ENCODE results near the gene CDH16.

Gene CDH16

DNA sequence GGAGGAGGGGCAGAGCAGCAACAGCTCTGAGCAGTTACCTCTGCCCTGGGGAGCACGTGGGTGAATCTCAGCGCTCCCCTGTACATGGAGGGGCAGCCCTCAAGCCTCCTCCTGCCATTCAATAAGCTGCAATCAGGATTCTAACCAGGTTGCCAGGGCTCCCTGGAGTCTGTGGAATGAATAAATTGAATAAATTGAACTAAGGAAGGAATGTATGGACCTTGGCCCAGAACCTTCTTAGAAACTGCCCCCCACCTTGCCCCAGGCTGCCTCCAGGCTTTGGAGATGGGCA lies 1.6 kb upstream of the CDH16 start:
- DNase-seq (ENCODE audit: low spot score): no peak

DNA sequence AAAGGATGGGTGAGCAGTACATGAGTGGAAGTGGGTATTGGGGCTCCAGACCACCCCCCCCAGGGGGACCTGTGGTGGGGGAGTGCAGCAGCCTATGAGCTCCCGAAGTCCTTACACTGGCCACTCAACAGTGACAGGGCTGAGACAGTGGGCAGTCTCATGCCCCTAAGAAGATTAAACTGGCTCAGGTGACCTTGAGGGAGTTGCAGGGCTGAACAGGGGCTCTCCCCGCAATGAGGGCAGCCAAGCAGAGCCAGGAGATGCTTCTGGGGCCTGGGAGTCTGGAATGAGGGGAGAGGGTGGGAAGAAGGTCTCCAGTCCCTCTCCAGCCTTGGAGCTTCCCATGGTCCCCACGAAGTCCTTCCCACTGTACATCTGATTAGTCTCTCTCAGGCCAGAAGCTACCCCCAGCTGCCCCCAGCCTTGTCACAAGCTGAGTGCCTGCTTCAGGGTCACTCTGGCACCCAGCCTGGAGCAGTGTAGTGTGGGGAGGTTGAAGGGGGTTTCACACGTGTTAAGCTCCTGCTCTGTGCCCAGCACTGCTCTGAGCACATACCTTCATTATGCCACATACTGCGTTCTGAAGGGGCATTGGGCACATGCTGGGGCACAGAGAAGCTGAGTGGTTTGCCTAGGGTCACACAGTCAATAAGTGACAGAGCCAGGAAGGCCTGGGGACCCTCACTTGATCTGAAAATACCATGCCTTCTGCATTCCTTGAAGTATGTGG lies 1.0 kb upstream of the CDH16 start:
- no peak overlapping the region for H2BK12ac ChIP-seq (ENCODE audit: low read length)
- H2AK5ac ChIP-seq (ENCODE audit: low read depth, low read length): no peak overlapping the region
- no peaks in the 10 kb centered on the region for H3K79me1 ChIP-seq (ENCODE audit: low read depth, low read length)
- no peak for DNase-seq (ENCODE audit: low spot score)
- H3K9ac ChIP-seq (ENCODE audit: low read depth, low read length, poor library complexity): no peak overlapping the region
- no peak overlapping the region for H2BK5ac ChIP-seq (ENCODE audit: low read length)
- no CpG with 5 or more reads among the region's 5 CpGs for WGBS, 2 donors (ENCODE audit: extremely low coverage in 2 of 2, insufficient read length in 2 of 2, insufficient replicate concordance in 1 of 2)
- H3K27ac ChIP-seq (replicated peaks; ENCODE audit: low read length): no peak overlapping the region
- no peak overlapping the region for H3K4ac ChIP-seq (ENCODE audit: low read length)
- H2BK15ac ChIP-seq (ENCODE audit: low read length): no peak overlapping the region
- H3K4me2 ChIP-seq (ENCODE audit: insufficient read depth, low read length, poor library complexity, severe bottlenecking): no peak overlapping the region
- no peak overlapping the region for H3K14ac ChIP-seq (ENCODE audit: low read length)
- H3K27me3 ChIP-seq (ENCODE audit: control insufficient read depth in 3 of 3, insufficient read depth in 3 of 3, low read depth in 1 of 3, low read length in 3 of 3): peaks cover 7 to 56% (median 16%) of the 10 kb centered on the region in 3 experiments
- H3K9me3 ChIP-seq (replicated peaks in 1 of 2; ENCODE audit: control insufficient read depth in 2 of 2, insufficient read depth in 1 of 2, low read depth in 1 of 2, low read length in 2 of 2): no peaks in the 10 kb centered on the region
- H4K8ac ChIP-seq (ENCODE audit: low read depth, low read length): no peak overlapping the region
- no peak overlapping the region for H4K91ac ChIP-seq (ENCODE audit: low read depth, low read length, poor library complexity)
- H3K36me3 ChIP-seq (replicated peaks in 1 of 2; ENCODE audit: control insufficient read depth in 2 of 2, insufficient read depth in 2 of 2, low read length in 2 of 2): no peaks in the 10 kb centered on the region
- H3K4me1 ChIP-seq (ENCODE audit: control insufficient read depth in 2 of 2, insufficient read depth in 1 of 2, low read depth in 1 of 2, low read length in 2 of 2): peaks cover 2 to 16% of the 10 kb centered on the region in 2 donors
- H3K23ac ChIP-seq (ENCODE audit: low read depth, low read length, poor library complexity): no peak overlapping the region
- no peak overlapping the region for H2AFZ ChIP-seq (ENCODE audit: low read length)
- no peak overlapping the region for H3K18ac ChIP-seq (ENCODE audit: low read length)
- H3K4me3 ChIP-seq (ENCODE audit: low read length in 2 of 2): no peak overlapping the region
- no peak overlapping the region for H2BK120ac ChIP-seq (ENCODE audit: low read depth, low read length)

More for the DNA sequence above, 1.6 kb upstream of the CDH16 start:
- Histone ChIP-seq H3K79me1 (ENCODE audit: low read depth, low read length) (no peaks in the 10 kb centered on the region), H3K36me3 (replicated peaks in 1 of 2; ENCODE audit: control insufficient read depth in 2 of 2, insufficient read depth in 2 of 2, low read length in 2 of 2) (no peaks in the 10 kb centered on the region), H2BK15ac (ENCODE audit: low read length) (no peak overlapping the region), H3K27me3 (ENCODE audit: control insufficient read depth in 3 of 3, insufficient read depth in 3 of 3, low read depth in 1 of 3, low read length in 3 of 3) (peaks cover 11 to 61% (median 21%) of the 10 kb centered on the region in 3 experiments), H4K91ac (ENCODE audit: low read depth, low read length, poor library complexity) (no peak overlapping the region), H2BK12ac (ENCODE audit: low read length) (no peak overlapping the region), H2BK120ac (ENCODE audit: low read depth, low read length) (no peak overlapping the region), H3K4me3 (ENCODE audit: low read length in 2 of 2) (no peak overlapping the region), H3K4me1 (ENCODE audit: control insufficient read depth in 2 of 2, insufficient read depth in 1 of 2, low read depth in 1 of 2, low read length in 2 of 2) (peaks cover 2 to 18% of the 10 kb centered on the region in 2 donors), H3K18ac (ENCODE audit: low read length) (no peak overlapping the region), H2AK5ac (ENCODE audit: low read depth, low read length) (no peak overlapping the region), H3K14ac (ENCODE audit: low read length) (no peak overlapping the region), H3K9me3 (replicated peaks in 1 of 2; ENCODE audit: control insufficient read depth in 2 of 2, insufficient read depth in 1 of 2, low read depth in 1 of 2, low read length in 2 of 2) (no peaks in the 10 kb centered on the region), H3K23ac (ENCODE audit: low read depth, low read length, poor library complexity) (no peak overlapping the region), H2AFZ (ENCODE audit: low read length) (no peak overlapping the region), H3K4me2 (ENCODE audit: insufficient read depth, low read length, poor library complexity, severe bottlenecking) (no peak overlapping the region), H3K27ac (replicated peaks; ENCODE audit: low read length) (no peak overlapping the region), H3K9ac (ENCODE audit: low read depth, low read length, poor library complexity) (no peak overlapping the region), H2BK5ac (ENCODE audit: low read length) (no peak overlapping the region), H4K8ac (ENCODE audit: low read depth, low read length) (no peak overlapping the region), H3K4ac (ENCODE audit: low read length) (no peak overlapping the region)
- no CpG with 5 or more reads among the region's 2 CpGs for WGBS, 2 donors (ENCODE audit: extremely low coverage in 2 of 2, insufficient read length in 2 of 2, insufficient replicate concordance in 1 of 2)

DNA sequence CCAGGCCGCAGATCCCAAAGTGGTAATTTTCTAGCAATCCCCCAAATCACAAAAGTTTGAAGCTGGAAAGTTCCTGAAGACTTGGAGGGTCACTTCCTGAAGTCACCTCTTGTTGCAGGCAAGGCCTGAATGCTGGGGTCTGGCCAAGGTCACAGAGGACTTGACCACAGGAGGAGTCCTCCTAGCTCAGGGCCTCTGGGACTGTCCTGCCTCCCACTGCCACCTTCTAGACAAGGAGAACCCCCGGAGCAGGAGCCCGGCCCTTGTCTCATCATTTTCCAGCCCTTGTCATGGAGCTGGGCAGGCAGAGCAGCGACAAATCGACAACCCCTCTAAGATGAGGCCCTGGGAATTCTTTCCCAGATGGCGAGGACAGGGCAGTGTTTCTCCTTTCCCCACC lies 330 bp downstream of the CDH16 start:
- Histone ChIP-seq H3K9ac (ENCODE audit: low read depth, low read length, poor library complexity) (no peak overlapping the region), H2BK15ac (ENCODE audit: low read length) (no peak overlapping the region), H2AFZ (ENCODE audit: low read length) (no peak overlapping the region), H3K27ac (replicated peaks; ENCODE audit: low read length) (no peak overlapping the region), H2BK5ac (ENCODE audit: low read length) (no peak overlapping the region), H2BK120ac (ENCODE audit: low read depth, low read length) (no peak overlapping the region), H3K4me3 (ENCODE audit: low read length in 2 of 2) (no peak overlapping the region), H3K27me3 (ENCODE audit: control insufficient read depth in 3 of 3, insufficient read depth in 3 of 3, low read depth in 1 of 3, low read length in 3 of 3) (peaks cover 0 to 48% (median 2%) of the 10 kb centered on the region in 3 experiments), H4K91ac (ENCODE audit: low read depth, low read length, poor library complexity) (no peak overlapping the region), H3K23ac (ENCODE audit: low read depth, low read length, poor library complexity) (no peak overlapping the region), H3K36me3 (replicated peaks in 1 of 2; ENCODE audit: control insufficient read depth in 2 of 2, insufficient read depth in 2 of 2, low read length in 2 of 2) (no peaks in the 10 kb centered on the region), H2BK12ac (ENCODE audit: low read length) (no peak overlapping the region), H3K4me1 (ENCODE audit: control insufficient read depth in 2 of 2, insufficient read depth in 1 of 2, low read depth in 1 of 2, low read length in 2 of 2) (peaks cover 0 to 22% of the 10 kb centered on the region in 2 donors), H3K79me1 (ENCODE audit: low read depth, low read length) (no peaks in the 10 kb centered on the region), H3K14ac (ENCODE audit: low read length) (no peak overlapping the region), H2AK5ac (ENCODE audit: low read depth, low read length) (peak overlapping the region; percentile 31), H3K9me3 (replicated peaks in 1 of 2; ENCODE audit: control insufficient read depth in 2 of 2, insufficient read depth in 1 of 2, low read depth in 1 of 2, low read length in 2 of 2) (no peaks in the 10 kb centered on the region), H3K18ac (ENCODE audit: low read length) (no peak overlapping the region), H4K8ac (ENCODE audit: low read depth, low read length) (no peak overlapping the region), H3K4me2 (ENCODE audit: insufficient read depth, low read length, poor library complexity, severe bottlenecking) (no peak overlapping the region), H3K4ac (ENCODE audit: low read length) (no peak overlapping the region)
- DNase-seq (ENCODE audit: low spot score): no peak
- no CpG with 5 or more reads among the region's 6 CpGs for WGBS, 2 donors (ENCODE audit: extremely low coverage in 2 of 2, insufficient read length in 2 of 2, insufficient replicate concordance in 1 of 2)

DNA sequence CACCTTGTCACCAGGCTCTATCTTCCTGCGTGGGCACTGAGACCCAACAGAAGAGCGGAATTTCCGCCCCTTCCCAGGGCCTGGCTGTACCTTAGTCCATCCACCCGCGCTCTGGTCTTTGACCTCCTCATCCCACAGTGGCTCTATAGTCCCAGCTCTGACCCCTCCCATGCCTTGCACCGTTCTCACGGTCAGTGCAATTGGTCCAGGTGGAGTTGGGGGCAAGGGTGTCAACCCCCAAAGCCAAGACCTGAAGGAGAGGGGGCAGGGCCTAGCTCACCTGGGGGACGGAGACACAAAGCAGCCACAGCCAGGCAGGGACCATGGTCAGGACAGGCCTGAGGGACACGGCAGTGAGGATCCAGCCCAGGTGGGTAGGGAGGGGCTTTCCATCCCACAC lies 944 bp downstream of the CDH16 start:
- Histone ChIP-seq H2BK12ac (ENCODE audit: low read length) (no peak overlapping the region), H2BK15ac (ENCODE audit: low read length) (no peak overlapping the region), H3K4ac (ENCODE audit: low read length) (no peak overlapping the region), H4K8ac (ENCODE audit: low read depth, low read length) (no peak overlapping the region), H3K36me3 (replicated peaks in 1 of 2; ENCODE audit: control insufficient read depth in 2 of 2, insufficient read depth in 2 of 2, low read length in 2 of 2) (no peaks in the 10 kb centered on the region), H3K27ac (replicated peaks; ENCODE audit: low read length) (no peak overlapping the region), H2BK120ac (ENCODE audit: low read depth, low read length) (no peak overlapping the region), H3K9me3 (replicated peaks in 1 of 2; ENCODE audit: control insufficient read depth in 2 of 2, insufficient read depth in 1 of 2, low read depth in 1 of 2, low read length in 2 of 2) (peaks cover 0 to 1% of the 10 kb centered on the region in 2 donors), H3K23ac (ENCODE audit: low read depth, low read length, poor library complexity) (peak overlapping the region; percentile 25), H3K9ac (ENCODE audit: low read depth, low read length, poor library complexity) (peak overlapping the region; percentile 78), H3K18ac (ENCODE audit: low read length) (peak overlapping the region; percentile 66), H3K14ac (ENCODE audit: low read length) (no peak overlapping the region), H3K79me1 (ENCODE audit: low read depth, low read length) (no peaks in the 10 kb centered on the region), H4K91ac (ENCODE audit: low read depth, low read length, poor library complexity) (no peak overlapping the region), H2AFZ (ENCODE audit: low read length) (no peak overlapping the region), H3K4me2 (ENCODE audit: insufficient read depth, low read length, poor library complexity, severe bottlenecking) (no peak overlapping the region), H2BK5ac (ENCODE audit: low read length) (no peak overlapping the region), H3K27me3 (ENCODE audit: control insufficient read depth in 3 of 3, insufficient read depth in 3 of 3, low read depth in 1 of 3, low read length in 3 of 3) (peaks cover 0 to 42% (median 0%) of the 10 kb centered on the region in 3 experiments), H2AK5ac (ENCODE audit: low read depth, low read length) (peak overlapping the region; percentile 25), H3K4me3 (ENCODE audit: low read length in 2 of 2) (no peak overlapping the region), H3K4me1 (ENCODE audit: control insufficient read depth in 2 of 2, insufficient read depth in 1 of 2, low read depth in 1 of 2, low read length in 2 of 2) (peaks cover 0 to 26% of the 10 kb centered on the region in 2 donors)
- WGBS, 2 donors (ENCODE audit: extremely low coverage in 2 of 2, insufficient read length in 2 of 2, insufficient replicate concordance in 1 of 2): no CpG with 5 or more reads among the region's 9 CpGs
- no peak for DNase-seq (ENCODE audit: low spot score)

Measured in neuronal stem cell (in vitro differentiated cells).